Effector memory CD4-positive, alpha-beta T cell (primary cell): ENCODE measurements around the gene KCND2.

Experiments
- DNase-seq, 3 donors: peaks; one replicate each; pipeline ENCODE4 v3.0.0-alpha.2; 2020
- H3K27ac ChIP-seq: 2 replicates; pipeline ENCODE4 v1.7.0; 2013; ENCODE audit warnings: mild to moderate bottlenecking, low read length, moderate library complexity; ENCODE audit not compliant: insufficient read depth, poor library complexity, severe bottlenecking
- H3K27me3 ChIP-seq: replicated peaks from 2 replicates; pipeline ENCODE4 v1.7.0; 2013; ENCODE audit warnings: mild to moderate bottlenecking, low read length; ENCODE audit not compliant: insufficient read depth, control insufficient read depth, poor library complexity, severe bottlenecking
- H3K36me3 ChIP-seq: 2 replicates; pipeline ENCODE4 v1.7.0; 2013; ENCODE audit warnings: mild to moderate bottlenecking, low read length, moderate library complexity; ENCODE audit not compliant: control insufficient read depth, insufficient read depth
- H3K4me1 ChIP-seq: 2 replicates; pipeline ENCODE4 v1.7.0; 2013; ENCODE audit warnings: low read length, mild to moderate bottlenecking; ENCODE audit not compliant: control insufficient read depth, insufficient read depth, poor library complexity, severe bottlenecking
- H3K4me3 ChIP-seq: 2 replicates; pipeline ENCODE4 v1.7.0; 2013; ENCODE audit warnings: low read length, low read depth, mild to moderate bottlenecking; ENCODE audit not compliant: insufficient read depth, poor library complexity, severe bottlenecking
- H3K9me3 ChIP-seq: 2 replicates; pipeline ENCODE4 v1.7.0; 2013; ENCODE audit warnings: mild to moderate bottlenecking, low read length, moderate library complexity; ENCODE audit not compliant: control insufficient read depth

Gene KCND2

DNA sequence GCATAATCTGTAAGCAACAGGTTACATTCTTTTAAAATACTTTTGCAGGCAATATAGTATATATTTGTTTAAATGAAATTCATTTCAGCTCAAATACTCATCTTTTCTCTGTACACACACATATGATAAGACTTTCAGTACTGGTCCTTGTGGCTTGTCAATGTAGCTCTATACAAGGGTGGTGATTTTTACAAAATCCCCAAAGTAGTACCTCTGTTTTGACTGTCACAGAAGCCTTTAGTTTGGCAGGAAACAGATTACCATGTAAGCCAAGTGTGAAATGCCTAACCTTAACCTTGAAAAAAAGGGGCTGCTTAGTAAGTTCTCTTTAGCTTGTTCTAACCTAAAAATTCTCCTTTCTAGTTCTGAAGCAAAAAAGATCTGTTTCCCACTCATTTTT is 87.9 kb downstream of the KCND2 start:
- no peaks in the 10 kb centered on the region for H3K36me3 ChIP-seq
- no peak overlapping the region for H3K27ac ChIP-seq
- no peak for DNase-seq
- no peaks in the 10 kb centered on the region for H3K27me3 ChIP-seq
- H3K9me3 ChIP-seq, result no peaks in the 10 kb centered on the region
- no peaks in the 10 kb centered on the region for H3K4me1 ChIP-seq
- no peak overlapping the region for H3K4me3 ChIP-seq

DNA sequence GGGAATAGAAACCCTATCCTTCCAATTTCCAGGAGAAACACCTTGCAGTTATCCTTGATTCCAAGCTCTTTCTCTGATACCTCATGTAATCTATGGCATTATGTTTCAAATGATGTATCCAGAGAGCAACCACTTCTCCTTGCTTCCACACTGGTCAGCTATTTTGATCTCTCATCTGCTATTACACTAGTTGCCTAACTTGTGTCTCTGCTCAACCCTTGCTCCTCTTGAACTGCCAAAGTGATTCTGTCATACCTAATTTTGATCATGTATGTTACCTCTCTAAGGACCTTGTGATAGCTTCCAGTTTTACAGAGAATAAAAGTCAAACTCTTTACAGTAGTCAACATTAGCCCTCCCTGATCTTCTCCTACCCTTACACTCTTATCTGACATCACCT is 90.4 kb downstream of the KCND2 start:
- H3K36me3 ChIP-seq, result no peaks in the 10 kb centered on the region
- no peak overlapping the region for H3K4me3 ChIP-seq
- no peaks in the 10 kb centered on the region for H3K9me3 ChIP-seq
- no peak overlapping the region for H3K27ac ChIP-seq
- H3K27me3 ChIP-seq, result no peaks in the 10 kb centered on the region
- no peak for DNase-seq
- H3K4me1 ChIP-seq, result no peaks in the 10 kb centered on the region

DNA sequence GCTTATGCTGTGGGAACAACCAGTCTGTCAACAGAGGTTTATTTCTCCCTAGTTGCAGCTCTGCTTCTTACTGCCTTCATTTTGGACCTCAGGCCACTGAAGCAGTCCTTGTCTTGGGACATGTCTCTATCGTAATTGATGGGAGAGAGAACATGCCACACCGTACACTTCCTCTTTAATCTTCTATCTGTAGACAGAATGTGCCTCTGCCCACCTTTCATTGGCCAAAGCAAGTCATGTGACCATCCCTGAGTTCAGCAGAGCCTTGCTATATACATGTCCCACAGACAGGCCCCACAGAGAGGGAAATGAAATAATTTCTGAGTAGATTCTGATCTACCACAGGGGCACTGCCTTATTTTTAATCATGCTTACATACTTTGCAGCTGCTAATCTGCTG is 98.0 kb downstream of the KCND2 start:
- Histone ChIP-seq H3K4me3 (no peak overlapping the region), H3K4me1 (no peaks in the 10 kb centered on the region), H3K9me3 (no peaks in the 10 kb centered on the region), H3K27ac (no peak overlapping the region), H3K27me3 (no peaks in the 10 kb centered on the region), H3K36me3 (no peaks in the 10 kb centered on the region)
- DNase-seq, result no peak

DNA sequence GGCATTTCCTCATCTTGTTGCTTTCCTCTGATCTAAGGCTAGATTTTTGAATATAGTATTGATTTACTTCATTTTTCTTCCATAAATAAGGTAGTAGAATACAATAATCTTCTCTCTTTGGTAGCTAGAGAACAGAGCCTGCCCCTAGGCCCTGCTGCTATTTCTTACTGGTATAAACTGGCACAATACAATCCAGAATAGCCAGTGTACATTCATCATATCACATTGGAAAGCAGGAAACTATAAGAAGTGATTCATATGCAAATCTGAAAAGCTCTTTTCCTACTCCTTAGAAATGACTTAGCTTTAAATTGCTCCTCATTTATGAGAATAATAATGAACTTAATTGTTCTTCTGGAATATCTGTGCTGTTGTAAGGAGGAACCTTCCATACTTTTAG is 100.2 kb downstream of the KCND2 start:
- no peaks in the 10 kb centered on the region for H3K4me1 ChIP-seq
- no peaks in the 10 kb centered on the region for H3K9me3 ChIP-seq
- no peaks in the 10 kb centered on the region for H3K36me3 ChIP-seq
- H3K4me3 ChIP-seq, result no peak overlapping the region
- no peak for DNase-seq
- H3K27me3 ChIP-seq, result no peaks in the 10 kb centered on the region
- no peak overlapping the region for H3K27ac ChIP-seq

DNA sequence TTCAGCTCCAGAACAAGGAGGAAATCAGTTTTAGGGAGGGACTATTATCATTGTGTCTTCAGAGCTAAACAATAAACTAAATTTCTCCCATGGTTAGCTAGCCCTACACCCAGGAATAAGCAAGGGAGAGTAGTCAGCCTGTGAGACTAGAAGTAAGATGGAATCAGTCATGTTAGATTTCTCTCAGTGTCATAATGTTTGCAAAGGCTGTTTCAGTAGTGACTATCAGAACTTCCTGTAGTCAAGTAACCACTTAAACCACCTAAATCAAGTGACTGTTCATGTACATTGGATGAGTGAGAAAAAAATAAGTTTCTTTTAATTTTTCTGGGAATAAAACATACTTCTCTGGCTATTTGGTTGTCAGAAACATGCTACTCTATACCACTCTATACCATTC is 121.6 kb downstream of the KCND2 start:
- Histone ChIP-seq H3K27me3 (no peaks in the 10 kb centered on the region), H3K4me3 (no peak overlapping the region), H3K9me3 (no peaks in the 10 kb centered on the region), H3K4me1 (no peaks in the 10 kb centered on the region), H3K36me3 (no peaks in the 10 kb centered on the region), H3K27ac (no peak overlapping the region)
- DNase-seq, result no peak

DNA sequence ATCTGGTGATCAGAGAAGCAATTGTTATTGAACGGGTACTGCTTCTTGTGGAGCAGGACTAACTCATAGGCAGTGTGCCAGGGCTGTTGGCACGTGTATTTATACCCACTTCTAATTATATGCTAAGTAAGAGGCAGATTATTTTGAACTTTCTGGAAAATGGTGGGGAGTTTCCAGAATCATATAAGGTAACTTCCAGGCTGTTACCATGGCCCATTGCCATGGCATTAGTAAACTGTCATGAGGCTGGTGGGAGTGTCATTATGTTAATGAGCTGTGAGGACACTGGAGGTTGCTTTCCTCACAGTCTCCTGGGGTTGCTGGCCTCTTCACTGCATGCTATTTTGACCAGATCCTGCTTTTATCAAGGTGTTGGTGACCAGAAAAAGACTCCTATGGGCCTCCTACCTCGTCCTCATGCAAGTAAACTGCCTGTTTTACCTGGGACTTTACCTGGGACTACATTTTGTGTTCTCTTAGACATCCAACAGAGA is 122.6 kb downstream of the KCND2 start:
- Histone ChIP-seq H3K9me3 (no peaks in the 10 kb centered on the region), H3K27ac (no peak overlapping the region), H3K4me1 (no peaks in the 10 kb centered on the region), H3K27me3 (no peaks in the 10 kb centered on the region), H3K36me3 (no peaks in the 10 kb centered on the region), H3K4me3 (no peak overlapping the region)
- no peak for DNase-seq

DNA sequence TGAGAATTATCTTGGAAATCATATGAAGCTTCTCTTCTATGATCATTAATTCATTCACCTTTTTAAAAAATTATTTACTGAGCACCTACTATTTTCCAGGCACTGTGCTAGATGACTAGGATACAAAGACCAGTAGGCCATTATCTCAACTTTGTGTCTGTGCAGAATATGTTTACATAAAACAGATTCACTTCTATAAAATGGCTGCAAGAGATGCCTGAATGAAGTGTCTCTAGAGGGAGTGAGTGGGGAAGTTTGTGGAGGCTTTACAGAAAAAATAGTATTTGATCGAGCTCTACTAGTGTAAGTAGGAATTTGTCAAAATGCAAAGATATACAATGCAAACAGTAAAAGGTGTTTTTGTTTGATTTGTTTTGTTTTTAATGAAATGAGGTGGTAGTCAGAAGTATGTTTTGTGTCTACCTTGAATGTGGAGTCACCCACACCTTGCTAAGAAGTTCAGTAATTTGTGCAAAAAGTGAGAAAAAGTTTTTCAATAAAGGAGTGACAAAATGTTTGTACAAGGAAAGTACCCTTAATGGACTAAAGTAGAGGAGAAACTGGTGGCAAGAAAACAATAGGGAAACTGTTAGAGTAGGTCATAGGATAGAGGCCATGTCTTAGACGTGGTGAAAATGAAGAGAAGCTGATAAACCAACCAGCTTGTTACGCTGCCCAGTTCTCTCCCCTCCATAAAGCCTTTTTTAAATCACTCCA is 125.5 kb downstream of the KCND2 start:
- Histone ChIP-seq H3K4me1 (no peaks in the 10 kb centered on the region), H3K9me3 (no peaks in the 10 kb centered on the region), H3K27ac (no peak overlapping the region), H3K4me3 (no peak overlapping the region), H3K36me3 (no peaks in the 10 kb centered on the region), H3K27me3 (no peaks in the 10 kb centered on the region)
- DNase-seq, result no peak

DNA sequence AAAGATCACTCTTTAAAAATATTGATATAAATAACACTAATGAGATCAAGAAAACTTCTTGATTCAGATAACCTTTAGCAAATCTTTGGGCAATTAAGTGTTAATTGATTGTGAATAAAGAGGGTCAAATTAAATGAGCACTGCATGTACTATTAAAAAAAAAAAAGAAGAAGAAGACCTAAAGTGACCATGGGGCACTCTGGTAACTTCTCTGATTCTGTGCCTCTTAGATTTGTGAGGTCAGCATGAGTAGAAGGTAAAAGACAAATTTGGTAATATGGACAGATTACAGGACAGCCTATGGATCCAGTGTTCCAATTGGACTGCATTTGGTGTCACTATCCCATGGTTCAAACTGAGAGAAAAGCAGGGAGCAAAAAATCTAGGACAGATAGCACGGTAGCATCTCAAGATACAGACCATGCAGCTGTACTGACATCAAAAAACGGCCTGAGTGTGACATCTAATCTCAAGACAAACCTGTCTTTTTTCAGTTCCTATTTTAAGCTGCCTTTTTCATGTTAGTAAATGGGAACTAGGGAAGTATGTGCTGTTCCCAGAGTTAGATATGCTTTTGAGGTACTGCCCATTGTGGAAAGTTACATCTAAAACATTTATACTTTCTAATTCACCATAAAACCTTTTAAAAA is 128.0 kb downstream of the KCND2 start:
- H3K27ac ChIP-seq, result no peak overlapping the region
- H3K4me3 ChIP-seq, result no peak overlapping the region
- no peaks in the 10 kb centered on the region for H3K9me3 ChIP-seq
- H3K36me3 ChIP-seq, result no peaks in the 10 kb centered on the region
- DNase-seq, result no peak
- H3K4me1 ChIP-seq, result no peaks in the 10 kb centered on the region
- H3K27me3 ChIP-seq, result no peaks in the 10 kb centered on the region

DNA sequence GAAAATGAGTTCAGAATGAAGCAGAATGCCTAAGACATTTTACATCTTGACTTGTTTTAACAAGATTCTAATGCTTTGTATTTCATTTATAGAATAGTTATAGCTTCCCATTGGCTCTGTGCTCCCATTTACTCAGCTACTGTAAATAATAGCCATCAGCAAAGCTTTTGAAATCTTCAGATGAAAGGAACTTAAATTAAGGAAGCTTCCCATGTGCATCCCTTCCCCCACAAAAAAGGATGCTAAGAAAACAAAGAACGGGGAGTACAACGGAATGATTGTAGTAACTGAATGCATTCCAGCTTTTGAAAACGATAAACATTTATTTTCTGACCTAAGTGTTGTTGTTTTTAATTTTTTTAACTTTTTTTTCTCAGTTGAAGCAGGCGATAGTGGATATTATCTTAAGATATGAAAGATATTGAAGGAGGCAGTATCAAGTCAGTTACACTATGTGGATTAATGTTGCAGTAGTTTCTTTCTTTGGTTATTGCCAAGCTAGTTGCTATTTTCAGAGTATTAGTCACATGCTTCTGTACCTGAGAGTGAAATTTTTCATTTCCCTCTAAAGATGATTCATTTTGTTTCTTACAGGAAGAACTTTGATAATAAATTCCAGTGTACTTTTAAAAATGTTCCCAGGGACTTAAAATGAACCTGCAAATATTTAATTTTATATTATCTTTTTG is 129.2 kb downstream of the KCND2 start:
- Histone ChIP-seq H3K4me1 (no peaks in the 10 kb centered on the region), H3K4me3 (no peak overlapping the region), H3K27me3 (no peaks in the 10 kb centered on the region), H3K36me3 (no peaks in the 10 kb centered on the region), H3K27ac (no peak overlapping the region), H3K9me3 (no peaks in the 10 kb centered on the region)
- no peak for DNase-seq

DNA sequence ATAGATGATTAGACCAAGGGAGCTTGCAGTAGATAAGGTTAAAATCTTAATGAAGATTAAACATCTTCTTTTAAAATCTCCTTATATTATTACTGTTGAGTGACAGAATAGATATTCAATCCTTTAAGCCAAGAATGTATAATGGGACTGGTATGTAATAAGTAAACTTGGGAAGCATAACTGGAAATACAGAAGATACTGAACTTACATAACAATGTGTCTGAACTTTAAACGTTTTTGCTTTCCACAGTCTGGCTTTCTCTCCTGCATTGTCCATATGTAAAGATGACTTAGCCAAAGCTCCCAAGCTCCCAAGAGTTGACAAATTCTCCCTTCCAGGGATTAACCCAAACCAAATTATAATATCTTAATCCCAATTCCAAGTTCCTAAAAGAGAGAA is 129.8 kb downstream of the KCND2 start:
- no peaks in the 10 kb centered on the region for H3K9me3 ChIP-seq
- no peaks in the 10 kb centered on the region for H3K36me3 ChIP-seq
- no peaks in the 10 kb centered on the region for H3K27me3 ChIP-seq
- no peaks in the 10 kb centered on the region for H3K4me1 ChIP-seq
- DNase-seq, result no peak
- no peak overlapping the region for H3K27ac ChIP-seq
- no peak overlapping the region for H3K4me3 ChIP-seq
